Islet precursor cell (in vitro differentiated cells): ENCODE results near the gene PTPN14.
"Not testable (repeated sequence)": the region's sequence is repeated elsewhere in the genome, so short reads cannot be mapped to it uniquely, and the experiment has no call there.

Source experiments
- DNase-seq: peaks from one replicate; pipeline ENCODE4 v3.0.0-alpha.2; 2018

PTPN14 gene

DNA sequence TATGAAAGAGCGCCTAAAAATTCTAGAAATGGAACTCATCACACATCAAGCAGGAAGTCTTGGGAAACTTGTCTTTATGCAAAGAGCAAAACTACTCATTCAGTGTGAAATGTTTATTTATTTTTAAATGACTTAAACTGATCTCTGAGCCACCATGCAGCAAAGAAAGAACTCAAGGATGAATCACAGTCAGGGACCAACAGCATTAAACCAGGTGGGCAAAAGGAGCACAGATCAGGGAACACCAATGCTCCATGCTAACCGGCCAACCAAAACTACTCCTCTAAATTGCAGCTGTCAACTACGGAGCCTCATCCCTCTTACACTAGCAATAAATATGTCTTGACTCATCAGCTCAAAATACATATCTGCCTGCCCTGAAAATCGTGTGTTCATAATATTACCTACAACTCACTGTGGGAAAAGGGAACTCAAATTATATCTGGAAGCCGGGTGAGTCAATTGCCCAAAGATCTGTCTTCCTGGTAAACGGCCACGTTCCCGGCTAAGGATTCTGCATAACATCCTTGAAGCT lies 129.2 kb downstream of the PTPN14 start:
- DNase-seq = no peak

DNA sequence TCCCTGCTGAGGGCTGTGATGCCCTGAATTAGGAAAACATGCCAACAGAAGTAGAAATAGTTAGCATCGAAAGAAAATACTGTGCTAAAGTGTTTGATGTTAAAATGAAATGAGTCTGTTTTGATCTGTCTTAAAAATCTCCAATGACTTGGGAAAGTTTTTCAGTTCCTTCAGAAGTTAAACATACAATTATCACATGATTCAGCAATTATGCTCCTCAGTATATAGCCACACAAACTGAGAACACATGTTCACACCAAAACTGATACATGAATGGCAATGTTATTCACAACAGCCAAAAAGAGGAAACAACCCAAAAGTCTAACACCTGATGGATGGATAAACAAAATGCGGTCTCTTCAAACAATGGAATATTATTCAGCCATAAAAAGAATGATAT lies 130.6 kb downstream of the PTPN14 start:
- no peak for DNase-seq

- no peak for DNase-seq
Measured at GRCh38 chr1:214420341-214420740, 131.1 kb downstream of the PTPN14 start.

- DNase-seq = peak; percentile 82
Measured at GRCh38 chr1:214419650-214420049, 131.8 kb downstream of the PTPN14 start.

- DNase-seq = no peak
Measured at GRCh38 chr1:214418391-214418790, 133.0 kb downstream of the PTPN14 start.

DNA sequence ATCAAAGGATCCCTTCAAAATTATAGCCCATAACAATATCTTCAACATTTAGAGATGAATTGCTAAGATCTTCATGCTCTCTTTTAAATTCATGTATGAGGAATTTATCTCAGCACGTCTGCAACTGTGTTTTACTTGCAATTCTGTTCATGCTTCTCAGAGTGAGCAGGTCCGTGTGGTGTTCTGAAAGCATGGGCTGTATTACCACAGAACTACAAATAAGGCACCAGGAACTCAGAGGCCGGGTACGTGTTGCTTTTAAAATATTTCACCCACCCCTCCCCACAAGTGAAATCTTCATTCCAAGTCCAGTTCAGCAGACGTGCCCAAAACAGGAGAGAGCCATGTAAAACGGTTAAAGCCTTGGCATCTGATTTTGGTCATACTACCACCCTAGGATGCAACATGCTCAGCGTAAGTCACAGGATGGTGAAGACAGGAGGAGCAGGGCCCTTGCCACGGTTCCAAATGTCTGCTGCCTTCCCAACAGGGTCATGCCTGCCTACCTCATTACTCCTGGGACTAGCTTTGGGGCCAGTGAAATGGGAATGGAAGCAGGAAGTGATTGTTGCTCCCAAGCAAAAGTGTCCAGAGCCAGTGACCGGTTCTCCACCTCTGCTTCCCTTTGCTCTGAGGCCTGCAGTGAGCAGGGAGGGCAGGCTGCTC lies 133.7 kb downstream of the PTPN14 start:
- no peak for DNase-seq

DNA sequence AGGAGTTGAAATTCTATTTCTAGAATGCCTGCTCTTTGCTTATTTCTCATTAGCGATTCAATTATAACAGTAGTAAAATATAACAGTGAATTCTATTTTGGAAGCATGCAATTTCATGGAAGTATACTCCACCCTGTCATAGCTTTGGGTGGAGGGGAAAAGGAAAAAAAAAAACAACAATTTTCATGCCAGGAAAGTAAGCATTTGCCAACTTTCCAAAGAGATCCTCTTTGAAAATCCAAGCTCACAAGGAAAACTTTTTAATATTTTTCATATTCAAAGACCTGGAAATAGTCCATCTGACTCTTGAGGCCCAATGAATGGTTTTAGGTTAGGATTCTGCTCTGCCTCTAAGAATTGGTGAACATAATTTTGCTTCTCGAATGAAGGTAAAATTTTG lies 134.5 kb downstream of the PTPN14 start:
- DNase-seq = no peak

GRCh38 chr1:214416417-214416816 lies 135.0 kb downstream of the PTPN14 start:
- DNase-seq = no peak

- DNase-seq = no peak
Measured at GRCh38 chr1:214415131-214415530, 136.3 kb downstream of the PTPN14 start.

DNA sequence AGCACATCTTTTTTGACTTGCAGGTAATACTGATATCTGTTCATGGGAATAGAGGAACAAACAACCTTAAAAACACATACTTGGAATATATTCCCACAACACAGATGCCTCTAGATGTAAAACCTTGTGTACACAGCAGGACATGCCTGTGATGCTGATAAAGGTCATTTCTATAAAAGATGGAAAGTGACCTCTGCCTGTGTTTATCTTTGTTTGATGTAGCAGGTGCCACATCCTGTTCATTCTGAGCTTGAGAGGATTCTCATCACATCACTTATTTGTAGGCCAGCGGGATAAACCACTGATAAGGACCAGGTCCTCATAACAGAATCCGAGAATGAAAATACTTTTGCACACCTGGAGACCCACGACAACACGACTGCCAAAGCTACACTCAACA lies 136.7 kb downstream of the PTPN14 start:
- DNase-seq = no peak

DNA sequence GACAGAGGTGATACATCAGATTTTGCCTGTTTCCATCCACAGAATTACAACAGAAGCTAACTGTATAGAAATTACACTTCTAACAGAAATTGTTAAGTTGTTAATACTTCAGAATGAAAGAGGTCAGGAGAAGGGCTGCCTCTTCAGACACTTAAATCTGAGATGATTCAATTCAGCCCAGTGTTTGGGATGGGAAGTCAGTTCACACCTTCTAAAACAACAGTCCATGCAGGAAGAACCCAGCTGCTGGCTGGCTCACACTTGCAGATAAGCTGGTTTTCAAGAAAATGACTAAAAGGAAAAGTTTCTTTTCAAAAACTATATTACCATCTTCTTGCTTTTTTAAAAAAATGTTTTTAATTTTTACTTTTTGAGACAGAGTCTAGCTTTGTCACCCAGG lies 138.1 kb downstream of the PTPN14 start:
- no peak for DNase-seq

- peak; percentile 81 for DNase-seq
Measured at GRCh38 chr1:214404571-214405213, 146.7 kb downstream of the PTPN14 start.

GRCh38 chr1:214404154-214404553 lies 147.2 kb downstream of the PTPN14 start:
- DNase-seq = no peak

DNA sequence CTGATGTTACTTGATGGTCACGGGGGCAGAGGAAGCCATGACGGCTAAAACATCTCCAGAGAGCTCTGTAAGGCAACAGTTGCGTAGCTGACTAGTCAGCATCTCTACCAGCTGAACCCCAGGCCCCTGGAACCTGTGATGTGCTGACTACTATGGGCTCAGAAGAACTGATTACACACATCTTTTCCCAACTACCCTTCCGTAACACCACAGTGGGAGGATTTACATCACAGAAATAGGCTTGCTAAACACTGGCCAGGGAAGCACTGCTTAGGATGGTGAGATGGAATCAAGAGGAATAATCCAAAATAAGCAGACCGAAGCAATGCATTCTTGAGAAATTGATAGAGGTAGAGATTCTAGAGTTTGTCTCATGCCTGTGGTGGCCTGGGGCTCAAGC lies 148.0 kb downstream of the PTPN14 start:
- no peak for DNase-seq

DNA sequence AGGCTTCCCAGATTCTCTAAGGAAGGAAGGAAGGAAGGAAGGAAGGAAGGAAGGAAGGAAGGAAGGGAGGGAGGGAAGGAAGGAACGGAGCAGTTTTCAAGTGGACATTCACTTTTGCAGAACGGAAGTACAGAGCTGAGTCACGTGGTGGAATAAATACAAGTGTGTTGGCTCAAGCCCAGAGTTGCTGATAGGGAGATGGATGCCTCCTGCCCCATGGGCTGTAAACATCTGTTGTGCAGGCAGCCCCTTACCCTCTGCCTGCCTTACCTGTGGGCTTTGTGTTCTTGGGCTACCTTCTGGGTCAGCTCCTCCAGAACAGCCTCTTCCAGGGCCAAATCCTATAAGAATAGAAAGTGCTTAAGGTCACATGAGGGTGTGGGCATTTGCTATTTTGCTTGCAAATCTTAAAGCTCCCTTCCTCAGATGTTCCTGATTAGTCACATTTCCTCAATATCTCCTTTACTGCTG lies 148.8 kb downstream of the PTPN14 start:
- DNase-seq = no peak

- no peak for DNase-seq
Measured at GRCh38 chr1:214401666-214402065, 149.7 kb downstream of the PTPN14 start.

GRCh38 chr1:214400131-214400530 lies 151.3 kb downstream of the PTPN14 start:
- no peak for DNase-seq

DNA sequence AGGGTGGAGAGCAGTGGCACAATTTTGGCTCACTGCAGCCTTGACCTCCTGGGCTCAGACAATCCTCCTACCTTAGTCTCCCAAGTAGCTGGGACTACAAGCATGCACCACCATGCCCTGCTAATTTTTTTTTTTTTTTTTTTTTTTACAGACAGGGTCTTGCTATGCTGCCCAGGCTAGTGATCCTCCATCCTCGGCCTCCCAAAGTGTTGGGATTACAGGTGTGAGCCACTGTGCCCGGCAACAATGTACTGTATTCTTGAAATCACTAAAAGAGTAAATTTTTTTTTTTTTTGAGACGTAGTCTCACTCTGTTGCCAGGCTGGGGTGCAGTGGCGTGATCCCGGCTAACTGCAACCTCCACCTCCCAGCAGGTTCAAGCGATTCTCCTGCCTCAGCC lies 152.9 kb downstream of the PTPN14 start:
- no peak for DNase-seq

DNA sequence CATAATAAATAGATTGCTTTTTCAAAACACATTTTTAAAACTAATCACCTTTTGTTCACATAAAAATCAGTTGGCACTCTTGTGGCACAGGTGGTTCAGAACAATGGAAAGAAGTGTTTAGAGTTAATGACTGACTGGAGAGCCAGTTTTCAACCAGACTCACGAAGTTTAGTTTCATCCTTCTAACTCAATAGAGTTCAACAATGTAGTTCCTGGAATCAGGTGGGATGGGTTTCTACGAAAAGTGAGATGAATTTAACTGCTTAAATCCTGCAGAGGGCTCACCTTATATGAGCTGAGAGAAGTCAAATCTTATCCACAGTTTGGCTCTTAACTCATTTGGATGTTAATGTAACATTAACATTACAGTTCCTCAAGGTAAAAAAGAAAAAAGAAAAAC lies 153.9 kb downstream of the PTPN14 start:
- DNase-seq = no peak

GRCh38 chr1:214396330-214396729 lies 155.1 kb downstream of the PTPN14 start:
- no peak for DNase-seq

DNA sequence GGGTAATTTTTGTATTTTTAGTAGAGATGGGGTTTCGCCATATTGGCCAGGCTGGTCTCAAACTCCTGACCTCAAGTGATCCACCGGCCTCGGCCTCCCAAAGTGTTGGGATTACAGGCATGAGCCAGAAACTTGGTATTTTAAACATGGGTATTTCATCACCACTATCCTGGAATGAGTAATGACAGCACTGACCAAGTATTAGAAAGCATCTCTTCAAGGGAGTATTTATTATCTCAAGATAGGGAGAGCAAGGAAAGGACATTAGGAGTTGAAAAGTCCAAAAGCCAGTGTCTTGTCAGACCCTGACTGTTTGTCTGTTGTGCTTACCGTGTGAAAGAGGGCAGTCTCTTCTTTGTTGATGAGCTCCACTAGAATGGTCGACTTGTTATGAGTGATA lies 156.8 kb downstream of the PTPN14 start:
- not testable (repeated sequence) for DNase-seq

- DNase-seq = no peak
Measured at GRCh38 chr1:214393086-214393485, 158.3 kb downstream of the PTPN14 start.

- no peak for DNase-seq
Measured at GRCh38 chr1:214391873-214392645, 159.3 kb downstream of the PTPN14 start.

DNA sequence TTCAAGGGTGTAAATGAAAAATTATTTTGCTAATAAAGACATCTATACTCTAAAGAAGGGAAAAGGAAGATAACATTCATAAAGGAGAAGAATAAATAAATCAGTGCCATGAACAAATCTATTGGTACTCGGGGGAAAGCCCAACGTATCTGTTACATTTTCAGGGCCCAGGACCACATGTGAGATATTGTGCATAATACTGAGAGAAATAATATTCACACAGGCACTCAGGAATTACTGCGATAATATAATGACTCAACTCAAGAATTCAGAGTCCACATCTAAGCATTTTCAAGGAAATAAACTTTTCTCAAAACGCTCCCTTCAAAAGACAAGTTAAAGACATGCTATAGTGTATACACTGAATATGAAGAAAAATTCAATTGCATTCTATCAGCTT lies 161.7 kb downstream of the PTPN14 start:
- no peak for DNase-seq
